CD14-positive monocyte (primary cell): Measurements from ENCODE around the gene SLC46A3. TPM values are rescaled to one million over a fixed set of nuclear protein-coding genes. Genes with fewer than 3 reads are reported as not detected.

Source experiments
- DNase-seq, 3 donors: peaks; one replicate each; pipeline ENCODE4 v3.0.0-alpha.2; 2011 to 2022
- H2AFZ ChIP-seq: 2 replicates; pipeline ENCODE4 v1.6.0; 2012; ENCODE audit warnings: mild to moderate bottlenecking, low read depth, low read length, inconsistent platforms; ENCODE audit not compliant: insufficient read depth, poor library complexity, severe bottlenecking
- H3K27ac ChIP-seq, 2 donors: 1 replicate in 1 of 2; 2 replicates in 1 of 2; pipeline ENCODE4 v1.5.1; 2012 to 2013; ENCODE audit warnings: low read length in 2 of 2, control low read depth in 1 of 2, inconsistent platforms in 1 of 2, low read depth in 1 of 2, mild to moderate bottlenecking in 1 of 2
- H3K27me3 ChIP-seq, 2 donors: one replicate each; pipeline versions ENCODE4 v1.6.0 to v1.6.1; 2011 to 2013; ENCODE audit warnings: low read length in 2 of 2; ENCODE audit not compliant: control insufficient read depth in 2 of 2, insufficient read depth in 2 of 2
- H3K36me3 ChIP-seq, 2 donors: replicated peaks in 1 of 2; 1 replicate in 1 of 2; 2 replicates in 1 of 2; pipeline versions ENCODE4 v1.5.1 to v1.6.1; 2012 to 2013; ENCODE audit warnings: low read length in 2 of 2, control low read depth in 1 of 2, inconsistent platforms in 1 of 2, mild to moderate bottlenecking in 1 of 2; ENCODE audit not compliant: insufficient read depth in 2 of 2, control insufficient read depth in 1 of 2
- H3K4me1 ChIP-seq, 2 donors: 1 replicate in 1 of 2; 2 replicates in 1 of 2; pipeline versions ENCODE4 v1.5.1 to v1.6.1; 2012 to 2013; ENCODE audit warnings: low read length in 2 of 2, control low read depth in 1 of 2, inconsistent platforms in 1 of 2, mild to moderate bottlenecking in 1 of 2, moderate library complexity in 1 of 2; ENCODE audit not compliant: insufficient read depth in 2 of 2, control insufficient read depth in 1 of 2
- H3K4me2 ChIP-seq: replicated peaks from 2 replicates; pipeline ENCODE3; 2012; ENCODE audit warnings: low read length, moderate library complexity, mild to moderate bottlenecking; ENCODE audit not compliant: poor library complexity, severe bottlenecking; ENCODE audit errors: extremely low read depth
- H3K4me3 ChIP-seq, 3 experiments: fragments of 200-600 bp in 1 of 3; sonication (generic) in 1 of 3; replicated peaks in 1 of 3; 1 replicate in 2 of 3; 2 replicates in 1 of 3; pipeline ENCODE4 v1.5.1; 2011 to 2013; ENCODE audit warnings: low read length in 3 of 3, mild to moderate bottlenecking in 3 of 3, control low read depth in 2 of 3, low read depth in 2 of 3, inconsistent platforms in 1 of 3, moderate library complexity in 1 of 3
- H3K79me2 ChIP-seq: 2 replicates; pipeline ENCODE4 v1.6.0; 2012; ENCODE audit warnings: mild to moderate bottlenecking, control low read depth, inconsistent platforms, low read length, moderate library complexity; ENCODE audit not compliant: insufficient read depth
- H3K9ac ChIP-seq: 2 replicates; pipeline ENCODE4 v1.6.0; 2017; ENCODE audit warnings: low read length, mild to moderate bottlenecking; ENCODE audit not compliant: insufficient read depth, poor library complexity, severe bottlenecking
- H3K9me3 ChIP-seq, 2 donors: replicated peaks in 1 of 2; 1 replicate in 1 of 2; 2 replicates in 1 of 2; pipeline versions ENCODE4 v1.5.1 to v1.6.1; 2012 to 2013; ENCODE audit warnings: low read length in 2 of 2, control low read depth in 1 of 2; ENCODE audit not compliant: control insufficient read depth in 1 of 2, insufficient read depth in 1 of 2
- H4K20me1 ChIP-seq: 2 replicates; pipeline ENCODE4 v1.6.0; 2012; ENCODE audit warnings: mild to moderate bottlenecking, low read length, control low read depth, moderate library complexity; ENCODE audit not compliant: insufficient read depth
- H3K27ac Mint-ChIP-seq, 7 donors: one replicate each; pipeline ENCODE4 v1.8.0; 2020; ENCODE audit warnings: mild to moderate bottlenecking in 7 of 7, mixed read lengths in 7 of 7, moderate library complexity in 6 of 7, inconsistent platforms in 2 of 7
- H3K27me3 Mint-ChIP-seq, 3 donors: one replicate each; pipeline ENCODE4 v1.8.0; 2021 to 2022; ENCODE audit warnings: low read depth in 3 of 3, mild to moderate bottlenecking in 3 of 3, mixed read lengths in 3 of 3, moderate library complexity in 3 of 3, inconsistent platforms in 1 of 3
- H3K36me3 Mint-ChIP-seq, 2 donors: one replicate each; pipeline ENCODE4 v1.8.0; 2020; ENCODE audit warnings: mixed read lengths in 2 of 2, inconsistent platforms in 1 of 2, mild to moderate bottlenecking in 1 of 2
- H3K4me1 Mint-ChIP-seq: one replicate; pipeline ENCODE4 v1.8.0; 2020; ENCODE audit warnings: mild to moderate bottlenecking, mixed read lengths
- H3K4me3 Mint-ChIP-seq, 2 donors: one replicate each; pipeline ENCODE4 v1.8.0; 2020; ENCODE audit warnings: mild to moderate bottlenecking in 2 of 2, mixed read lengths in 2 of 2, moderate library complexity in 1 of 2
- H3K9me3 Mint-ChIP-seq, 7 donors: one replicate each; pipeline ENCODE4 v1.8.0; 2020 to 2022; ENCODE audit warnings: mixed read lengths in 7 of 7, mild to moderate bottlenecking in 6 of 7, moderate library complexity in 6 of 7, inconsistent platforms in 2 of 7
- CTCF ChIP-seq: fragments of 200-600 bp; IDR thresholded peaks from one replicate; pipeline ENCODE4 v1.8.0; 2022; ENCODE audit warnings: antibody characterized with exemption, mild to moderate bottlenecking
- WGBS: methylation state at CpG from one replicate; pipeline ENCODE4 v1.1.5; 2013; ENCODE audit warnings: missing lambda C conversion rate; ENCODE audit not compliant: insufficient coverage; 5-methylcytosine and 5-hydroxymethylcytosine counted together
- intact Hi-C, 2 donors: fragments of 100-400 bp; cut with micrococcal nuclease; formaldehyde crosslinking; loops; one replicate each; pipeline versions ENCODE4 v1.15.0 to v1.15.1; 2023
- polyA plus RNA-seq, 3 donors: library from polyadenylated mRNA; depleted of rRNA in 1 of 3; unstranded in 2 of 3; stranded (reverse) in 1 of 3; fragments of 300-500 nt in 2 of 3; fragments of >200 nt in 1 of 3; fragmentation: Illumina TruSeq in 2 of 3; gene quantifications; 1 replicate in 2 of 3; 2 replicates in 1 of 3; pipeline ENCODE4 v1.2.3, GENCODE V29; 2012 to 2021

SLC46A3 gene
- polyA plus RNA-seq, 3 donors = 8.2 to 21.1 (median 13.8) TPM

- Histone ChIP-seq H4K20me1 (no peaks in the 10 kb centered on the region), H3K36me3 (no peaks in the 10 kb centered on the region), H3K4me3 (no peak overlapping the region), H3K4me1 (no peaks in the 10 kb centered on the region), H3K79me2 (no peaks in the 10 kb centered on the region), H3K9me3 (no peaks in the 10 kb centered on the region), H2AFZ (no peak overlapping the region), H3K27ac (no peak overlapping the region), H3K4me2 (no peak overlapping the region), H3K27me3 (no peaks in the 10 kb centered on the region), H3K9ac (no peak overlapping the region)
- TF ChIP-seq CTCF = no peak
- no CpG with 5 or more reads among the region's 3 CpGs for WGBS
- DNase-seq = peak in 1 of 3 donors; percentile 10
- H3K9me3 Mint-ChIP-seq = peaks cover 10 to 23% (median 18%) of the 10 kb centered on the region in 7 donors
- H3K27ac Mint-ChIP-seq = no peak overlapping the region
- no peak overlapping the region for H3K4me3 Mint-ChIP-seq
- intact Hi-C loops = no loop called here
- peaks cover 7% of the 10 kb centered on the region for H3K4me1 Mint-ChIP-seq
- peaks cover under 1 to 6% (median 1%) of the 10 kb centered on the region in 3 donors for H3K27me3 Mint-ChIP-seq
- peaks cover 1 to 4% of the 10 kb centered on the region in 2 donors for H3K36me3 Mint-ChIP-seq
Measured at GRCh38 chr13:28685892-28686291, 32.9 kb downstream of the SLC46A3 start.

GRCh38 chr13:28685114-28685513 lies 33.7 kb downstream of the SLC46A3 start:
- DNase-seq = no peak
- H3K27ac ChIP-seq = no peak overlapping the region
- Mint-ChIP-seq H3K27me3 (peaks cover 0 to 6% (median 1%) of the 10 kb centered on the region in 3 donors), H3K27ac (no peak overlapping the region), H3K4me1 (peaks cover 7% of the 10 kb centered on the region), H3K9me3 (peaks cover 10 to 23% (median 18%) of the 10 kb centered on the region in 7 donors), H3K36me3 (peaks cover 5 to 10% of the 10 kb centered on the region in 2 donors), H3K4me3 (no peak overlapping the region)
- H4K20me1 ChIP-seq = no peaks in the 10 kb centered on the region
- H3K27me3 ChIP-seq = no peaks in the 10 kb centered on the region
- no peak for TF ChIP-seq CTCF
- H2AFZ ChIP-seq = no peak overlapping the region
- H3K9ac ChIP-seq = no peak overlapping the region
- H3K4me1 ChIP-seq = no peaks in the 10 kb centered on the region
- H3K4me2 ChIP-seq = no peak overlapping the region
- no peaks in the 10 kb centered on the region for H3K79me2 ChIP-seq
- 95% methylated on average over 12 of the region's 12 CpGs for WGBS
- no peak overlapping the region for H3K4me3 ChIP-seq
- no peaks in the 10 kb centered on the region for H3K9me3 ChIP-seq
- peaks cover 0 to 7% of the 10 kb centered on the region in 2 donors for H3K36me3 ChIP-seq
- intact Hi-C loops = no loop called here
